GM19023 (cell line): ENCODE data around the gene KRT33B.
"Not testable (repeated sequence)": the region's sequence is repeated elsewhere in the genome, so short reads cannot be mapped to it uniquely, and the experiment has no call there.

Experiments used
- ATAC-seq: cut with Tn5 transposase; IDR thresholded peaks from one replicate; pipeline ENCODE4 v1.9.1; 2021; ENCODE audit warnings: mild to moderate bottlenecking, moderate library complexity; ENCODE audit not compliant: unreplicated experiment

The KRT33B gene

DNA sequence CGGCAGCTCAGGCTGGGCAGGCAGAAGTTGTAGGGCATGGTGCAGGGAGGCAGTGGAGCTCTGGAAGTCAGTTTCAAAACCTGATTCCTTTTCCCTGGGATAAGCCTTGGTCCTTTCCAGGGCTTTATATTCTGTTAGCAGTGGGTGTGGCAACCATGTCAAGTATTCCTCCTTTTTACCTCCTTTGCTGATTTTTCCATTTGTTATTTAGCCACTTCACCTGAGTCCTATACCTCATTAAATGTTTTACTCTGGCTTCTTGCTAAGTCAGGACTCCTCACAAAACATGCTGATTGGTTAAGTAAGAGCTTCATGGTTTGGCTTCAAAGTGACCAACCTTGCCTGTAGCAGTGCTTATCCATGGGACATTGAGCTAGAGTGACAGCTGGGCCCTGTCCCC is at the start of gene KRT33B:
Gene KRT33B (minus strand): TSS at position 101 of the 400 bp plus-strand sequence. CDS start 63 bp downstream, at position 38.
- ATAC-seq = no peak

DNA sequence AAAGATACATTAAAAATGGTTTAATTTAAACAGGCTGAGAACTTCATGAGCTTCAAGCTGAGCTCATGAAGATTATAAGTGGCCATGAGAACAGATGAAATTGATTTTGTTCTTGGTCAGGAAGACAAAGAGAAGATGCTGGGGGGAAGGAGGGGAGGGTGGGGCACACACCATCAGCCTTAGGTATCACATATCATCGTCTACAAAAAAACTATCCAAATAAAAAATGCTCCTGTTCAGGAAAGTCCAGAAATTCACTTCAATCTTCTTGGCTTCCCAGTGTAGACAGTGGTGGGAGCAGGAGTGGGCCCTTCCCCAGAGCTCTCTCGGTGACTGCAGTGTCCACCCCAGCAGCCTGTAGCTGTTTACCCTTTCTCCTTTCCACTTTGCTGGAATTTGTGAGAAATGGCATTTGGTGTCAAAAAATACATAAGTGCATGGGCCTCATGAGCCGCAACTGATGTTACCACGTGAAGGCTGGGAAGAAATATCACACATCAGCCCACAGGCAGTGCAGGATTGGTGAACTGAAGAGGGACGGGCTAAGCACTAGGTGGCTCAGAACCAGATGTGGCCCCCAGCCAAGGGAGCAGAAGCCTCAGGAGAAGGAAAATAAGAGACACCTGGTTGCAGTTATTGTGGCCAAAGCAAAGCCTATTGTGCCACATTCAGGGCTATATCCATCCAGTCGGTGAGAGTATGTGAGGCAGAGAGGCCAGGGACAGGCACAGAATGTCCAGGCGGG is 48.7 kb upstream of the KRT33B start:
- ATAC-seq = no peak

DNA sequence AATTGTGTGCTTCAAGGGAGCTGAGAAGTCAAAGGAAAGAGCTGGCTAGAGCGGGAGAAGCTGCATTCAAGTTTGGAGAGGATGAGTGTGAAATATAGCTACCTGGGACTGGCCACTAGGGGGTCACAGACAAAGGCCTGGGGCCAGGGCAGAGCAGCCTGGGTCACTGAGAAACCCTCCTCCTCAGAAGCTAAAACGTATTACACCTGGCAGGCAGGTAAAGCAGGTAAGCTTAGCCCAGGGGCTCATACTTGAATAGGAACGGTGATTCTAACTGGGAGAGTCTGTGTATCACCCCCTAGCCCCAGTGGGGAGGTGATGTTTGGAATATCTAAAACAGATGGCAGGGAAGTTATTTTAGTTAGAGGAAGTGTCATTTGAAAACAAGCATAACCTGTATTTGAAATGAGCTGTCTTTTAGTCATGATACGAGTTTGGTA is 48.0 kb upstream of the KRT33B start:
- ATAC-seq = no peak

DNA sequence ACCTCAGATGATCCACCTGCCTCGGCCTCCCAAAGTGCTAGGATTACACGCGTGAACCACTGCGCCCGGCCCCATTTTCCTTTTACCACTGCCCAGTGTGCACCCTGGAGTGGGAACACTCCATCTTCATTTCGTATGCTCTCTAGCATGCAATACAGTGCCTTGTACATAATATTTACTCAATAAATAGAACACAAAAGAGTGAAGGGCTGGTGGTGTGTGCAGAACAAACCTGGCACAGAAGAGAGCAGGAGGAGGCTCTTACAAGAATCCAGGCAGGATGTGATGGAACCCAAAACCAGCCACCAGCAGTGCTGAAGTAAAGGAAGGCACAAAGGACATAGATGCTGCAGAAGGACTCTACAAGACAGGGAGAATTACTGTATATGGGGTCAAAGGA is 47.5 kb upstream of the KRT33B start:
- no peak for ATAC-seq

DNA sequence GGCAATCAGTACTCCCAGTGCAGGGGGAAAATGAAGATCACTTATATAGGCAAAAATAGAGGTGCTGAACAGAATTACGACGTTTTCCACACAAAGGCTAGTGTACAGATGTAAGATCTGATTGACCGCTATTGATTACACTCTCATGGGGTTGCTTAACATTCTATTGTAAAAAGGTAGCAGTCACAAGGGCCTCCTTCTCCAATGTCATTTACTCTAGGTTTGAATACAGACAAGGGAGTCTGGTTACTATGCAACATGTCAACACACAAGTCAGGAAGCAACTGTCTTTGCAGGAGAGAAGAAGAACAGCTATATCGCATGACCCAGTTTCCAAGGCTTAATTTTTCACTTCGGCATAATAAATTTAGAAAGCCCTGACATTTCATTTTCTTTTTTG is 46.9 kb upstream of the KRT33B start:
- no peak for ATAC-seq

DNA sequence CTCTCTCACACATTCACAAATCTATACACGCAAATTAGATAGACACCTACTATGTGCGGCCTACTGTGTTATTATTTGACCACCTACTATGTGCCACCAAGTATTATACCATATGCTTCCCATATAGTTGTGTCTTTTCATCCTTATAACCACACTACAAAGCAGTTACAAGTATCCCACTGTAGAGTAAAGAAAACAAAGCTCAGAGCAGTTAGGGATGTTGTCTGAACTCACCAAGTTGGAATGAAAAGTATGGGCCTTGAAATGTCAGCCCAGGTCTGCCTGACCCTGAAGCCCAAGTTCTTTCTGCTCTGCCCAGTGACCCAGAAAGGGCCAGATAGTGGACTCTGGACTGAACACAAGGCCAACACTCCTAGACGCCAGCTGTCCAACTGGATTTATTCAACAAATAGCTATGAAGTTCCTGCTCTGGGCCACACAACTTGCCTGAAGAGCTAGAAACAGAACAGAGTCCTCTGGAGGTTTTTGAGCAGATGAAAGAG is 46.3 kb upstream of the KRT33B start:
- ATAC-seq = no peak

DNA sequence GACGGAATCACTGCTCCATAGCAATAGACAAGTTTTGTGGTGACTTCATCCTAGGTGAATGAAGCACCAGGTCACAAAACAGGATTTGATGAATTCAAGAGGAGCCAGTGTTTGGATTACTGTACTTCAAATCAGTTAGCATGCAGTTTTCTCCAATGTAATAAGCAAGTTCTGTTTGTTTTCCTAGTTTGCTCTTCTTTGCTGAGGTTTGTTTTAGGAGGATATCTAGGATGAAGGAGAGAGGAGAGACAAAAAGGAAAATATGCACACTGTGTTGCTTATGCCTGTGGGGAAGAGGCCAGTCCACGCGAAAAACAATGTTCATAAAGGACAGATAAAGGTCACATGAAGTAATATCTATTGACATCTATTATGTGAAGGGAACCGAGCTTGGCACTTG is 45.8 kb upstream of the KRT33B start:
- ATAC-seq = no peak

DNA sequence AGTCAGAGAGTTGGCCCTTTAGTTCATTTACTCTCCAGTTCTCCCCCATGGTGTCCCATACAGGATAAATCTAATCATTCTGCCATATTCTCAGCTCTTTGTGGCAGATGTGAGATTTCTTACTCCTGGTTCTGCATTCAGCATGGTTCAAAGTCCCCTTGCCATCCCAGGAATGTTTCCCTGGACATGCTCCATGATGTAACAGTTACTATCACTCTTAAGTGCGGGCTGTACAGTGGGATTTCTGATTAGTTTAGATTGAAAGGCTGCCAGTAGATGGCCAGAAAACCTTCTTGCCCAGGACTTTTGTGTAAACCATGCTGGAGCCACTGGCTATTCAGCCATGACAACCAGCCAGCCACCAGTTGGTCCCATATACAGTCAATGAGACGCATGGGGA is 44.4 kb upstream of the KRT33B start:
- no peak for ATAC-seq

DNA sequence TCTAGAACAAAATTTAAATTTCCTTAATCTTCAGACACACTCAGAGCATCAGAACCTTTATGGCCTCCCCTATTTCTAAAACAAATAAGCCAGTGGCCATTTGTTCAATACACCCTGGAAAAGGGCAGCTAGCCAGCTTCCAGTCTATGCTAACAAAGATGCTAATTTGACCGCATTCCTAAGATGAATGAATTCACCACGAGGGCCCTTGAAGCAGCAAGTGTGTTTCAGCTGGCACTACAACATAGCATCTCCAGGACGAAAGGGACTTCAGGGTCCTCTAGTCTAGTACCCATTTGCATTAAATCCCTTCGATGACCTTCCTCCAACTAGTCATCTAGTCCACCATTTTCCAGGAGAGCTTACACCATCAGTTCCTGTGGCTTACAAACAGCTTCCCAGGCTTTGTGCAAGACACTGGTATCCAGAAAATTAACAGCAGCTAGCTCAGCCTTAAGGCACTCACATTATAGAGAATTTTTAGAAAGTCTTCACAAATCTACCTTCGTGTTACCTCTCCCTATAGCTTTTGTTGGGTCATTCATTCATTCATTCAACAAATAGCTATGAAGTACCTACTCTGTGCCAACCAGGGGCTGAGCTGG is 43.8 kb upstream of the KRT33B start:
- no peak for ATAC-seq

DNA sequence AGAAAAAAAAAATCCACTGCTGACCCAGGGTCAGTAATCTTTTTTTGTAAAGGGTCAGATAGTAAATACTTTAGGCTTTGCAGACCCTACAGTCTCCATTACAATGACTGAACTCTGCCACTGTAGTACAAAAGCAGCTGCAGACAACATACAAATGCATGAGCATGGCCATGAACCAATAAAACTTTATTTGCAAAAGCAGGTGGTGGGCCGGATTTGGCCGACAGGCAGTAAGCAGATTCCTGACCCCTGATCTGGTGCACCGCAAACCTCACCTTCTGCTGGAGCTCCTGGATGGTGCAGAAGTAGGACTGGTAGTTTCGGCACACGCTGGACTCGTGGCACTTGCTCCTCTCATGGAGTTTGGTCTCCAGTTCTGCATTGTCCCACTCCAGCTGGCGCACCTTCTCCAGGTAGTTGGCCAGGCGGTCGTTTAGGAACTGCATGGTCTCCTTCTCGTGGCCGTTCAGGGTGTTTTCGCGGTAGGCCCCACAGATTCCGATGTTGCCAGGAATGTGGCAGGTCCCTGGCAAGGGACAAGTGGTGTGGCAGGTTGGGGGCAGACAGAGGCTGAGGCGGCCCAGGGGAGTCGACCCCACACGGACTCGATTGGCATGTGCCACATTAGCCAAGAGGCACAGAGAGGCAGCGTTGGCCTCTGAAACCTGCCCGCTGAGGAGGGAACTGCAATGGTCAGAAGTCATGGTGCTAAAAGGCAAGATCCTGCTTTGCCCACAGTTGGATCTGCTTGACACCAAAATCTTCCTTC is 41.6 kb upstream of the KRT33B start:
- no peak for ATAC-seq

DNA sequence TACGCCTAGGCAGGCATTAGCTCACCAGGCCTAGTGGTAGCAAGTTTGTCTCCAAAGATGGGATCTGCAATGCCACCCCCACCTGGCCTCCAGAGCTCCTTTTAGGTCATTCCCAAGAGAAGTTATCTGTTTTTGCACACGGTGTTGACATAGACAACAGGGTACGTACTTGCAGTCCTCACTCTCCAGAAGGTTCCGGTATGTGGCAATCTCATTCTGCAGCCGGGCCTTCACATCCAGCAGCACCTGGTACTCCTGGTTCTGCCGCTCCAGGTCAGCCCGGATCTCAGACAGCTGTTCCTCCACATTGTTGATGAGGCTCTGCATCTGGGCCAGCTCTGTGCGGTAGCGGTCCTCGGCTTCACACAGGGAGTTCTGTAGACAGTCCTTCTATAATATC is 37.6 kb upstream of the KRT33B start:
- no peak for ATAC-seq

DNA sequence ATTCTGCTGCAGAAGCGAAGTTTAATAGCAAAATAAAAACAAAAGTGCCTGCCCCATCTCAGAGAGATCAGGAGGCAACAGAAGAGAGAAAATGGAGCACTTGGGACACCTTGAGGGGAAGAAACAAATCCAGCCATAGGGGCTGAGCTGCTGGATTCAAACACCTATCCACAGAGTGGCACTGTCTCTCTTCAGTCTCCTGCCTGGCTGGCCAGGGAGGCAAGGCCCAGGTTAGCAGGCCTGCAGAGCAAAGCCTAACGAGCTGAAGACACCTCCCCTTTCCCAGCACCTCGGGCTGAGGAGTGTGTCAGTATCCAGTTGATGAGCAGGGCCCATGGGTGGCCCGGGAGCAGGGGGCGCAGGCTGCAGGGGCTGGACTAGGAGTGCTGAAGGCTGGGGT is 36.6 kb upstream of the KRT33B start:
- ATAC-seq = no peak

DNA sequence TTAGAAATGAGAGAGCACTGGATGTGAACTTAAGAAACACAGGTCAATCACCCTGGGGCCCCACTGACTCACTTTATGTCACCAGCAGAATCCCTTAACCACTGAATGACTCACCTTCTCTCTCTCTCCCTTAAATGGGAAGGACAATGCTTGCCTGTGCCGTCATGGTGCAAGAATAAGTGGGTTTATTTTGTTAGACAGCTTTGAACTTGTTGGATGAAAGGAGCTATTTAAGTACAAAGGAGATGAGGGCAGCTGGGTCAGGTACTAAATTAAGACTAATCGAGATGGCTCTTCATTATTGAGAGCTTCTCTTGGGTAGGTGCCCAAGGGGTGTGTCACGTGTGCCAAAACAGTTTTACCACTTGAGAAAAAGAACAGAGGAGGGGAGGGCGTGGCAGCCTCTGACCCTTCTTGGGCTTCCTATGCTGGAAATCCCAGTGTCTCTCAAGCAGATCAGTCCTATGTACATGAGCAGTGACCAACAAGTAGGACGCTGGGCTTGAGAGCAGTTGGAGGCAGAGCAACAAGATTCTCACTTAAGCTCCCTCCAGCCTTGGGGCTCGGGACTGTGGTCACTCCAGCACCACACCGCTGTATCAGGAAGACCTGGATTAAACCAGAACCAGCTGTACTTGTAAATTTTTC is 34.5 kb upstream of the KRT33B start:
- no peak for ATAC-seq

DNA sequence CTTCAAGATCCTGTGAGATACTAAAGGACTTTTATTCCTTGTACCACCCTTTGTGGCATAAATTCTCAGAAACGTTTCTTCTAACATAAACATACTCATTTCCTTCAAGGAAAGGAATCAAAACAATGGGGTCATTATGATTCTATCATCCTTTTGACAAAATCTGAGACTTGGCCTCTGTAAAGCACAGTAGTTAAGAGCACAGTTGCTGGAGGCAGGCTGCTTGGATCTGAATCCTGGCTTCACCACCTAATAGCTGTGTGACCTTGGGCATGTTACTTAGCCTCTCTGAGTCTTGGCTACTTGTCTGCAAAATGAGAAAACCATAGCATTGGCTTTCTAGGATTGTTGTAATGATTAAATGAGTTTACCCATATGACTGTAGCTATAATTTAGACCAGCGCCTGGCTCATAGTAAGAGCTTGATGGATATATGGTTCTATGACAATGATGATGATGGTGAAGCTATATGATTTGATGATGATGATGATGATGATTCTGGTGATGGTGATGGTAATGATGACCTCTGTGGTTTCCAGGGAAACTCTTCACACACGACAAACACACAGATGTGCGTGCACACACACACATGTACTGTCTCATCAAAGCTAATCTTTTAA is 33.9 kb upstream of the KRT33B start:
- no peak for ATAC-seq

DNA sequence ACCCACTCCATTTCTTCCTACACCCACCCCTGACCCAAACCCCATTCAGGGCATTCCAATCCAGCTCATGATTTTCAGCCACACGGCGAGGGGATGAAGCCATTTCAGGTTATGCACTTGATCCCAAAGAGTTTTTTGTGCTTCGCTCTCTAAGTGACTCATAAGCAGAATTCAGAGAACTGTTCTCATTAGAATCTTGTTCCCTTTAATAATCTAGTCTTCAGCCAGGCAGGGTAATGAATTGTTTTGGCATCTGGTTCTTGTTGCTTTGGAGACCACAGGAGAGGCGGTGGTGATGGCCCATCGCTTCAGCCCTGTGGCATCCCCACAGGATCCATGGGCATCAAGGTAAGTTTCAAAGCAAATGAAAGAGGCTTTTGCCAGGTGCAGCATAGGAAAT is 32.5 kb upstream of the KRT33B start:
- ATAC-seq = no peak

DNA sequence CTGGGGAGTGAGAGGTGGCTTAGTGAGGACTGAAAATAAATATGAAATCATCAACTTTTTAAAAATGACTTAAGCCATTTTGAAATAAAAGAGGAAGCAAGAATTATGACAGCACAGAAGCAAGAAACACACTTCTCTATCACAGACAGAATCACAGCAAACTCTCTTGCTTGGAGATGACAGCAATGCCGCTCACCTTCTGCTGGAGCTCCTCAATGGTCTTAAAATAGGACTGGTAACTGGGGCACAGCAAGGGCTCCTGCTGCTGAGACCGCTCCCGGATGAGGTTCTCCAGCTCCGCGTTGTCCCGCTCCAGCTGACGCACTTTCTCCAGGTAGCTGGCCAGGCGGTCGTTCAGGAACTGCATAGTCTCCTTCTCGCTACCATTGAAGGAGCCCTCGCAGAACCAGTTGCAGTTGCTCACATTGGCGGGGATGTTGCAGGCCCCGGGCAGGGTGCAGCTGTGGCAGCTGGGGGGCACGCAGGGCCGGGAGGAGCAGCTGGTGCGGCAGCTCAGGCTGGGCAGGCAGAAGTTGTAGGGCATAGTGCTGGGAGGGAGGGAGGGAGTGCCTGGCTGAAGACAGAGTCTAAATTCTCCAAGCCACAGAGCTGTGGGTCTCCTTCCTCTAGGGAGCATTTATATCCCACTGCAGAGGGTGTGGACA is 27.5 kb upstream of the KRT33B start, which contains the start of gene KRT31:
Gene KRT31 (minus strand): TSS at position 613 of the 665 bp plus-strand sequence. CDS start 69 bp downstream, at position 544.
- no peak for ATAC-seq

DNA sequence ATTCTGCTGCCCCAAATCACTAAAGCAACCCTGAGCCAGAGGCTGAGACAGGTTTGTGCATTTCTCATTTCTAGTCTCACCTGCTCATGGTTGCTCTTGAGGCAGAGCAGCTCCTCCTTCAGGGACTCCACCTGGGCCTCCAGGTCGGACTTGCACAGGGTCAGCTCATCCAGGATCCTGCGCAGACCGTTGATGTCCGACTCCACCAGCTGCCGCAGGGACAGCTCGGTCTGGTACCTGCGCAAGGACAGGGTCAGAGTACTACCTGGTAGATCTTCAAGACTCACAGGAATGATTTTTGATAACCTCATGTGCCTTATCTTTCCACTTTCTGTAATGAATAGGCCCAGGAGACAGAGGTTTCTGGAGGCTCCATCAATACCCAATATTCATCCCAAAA is 26.7 kb upstream of the KRT33B start:
- no peak for ATAC-seq

DNA sequence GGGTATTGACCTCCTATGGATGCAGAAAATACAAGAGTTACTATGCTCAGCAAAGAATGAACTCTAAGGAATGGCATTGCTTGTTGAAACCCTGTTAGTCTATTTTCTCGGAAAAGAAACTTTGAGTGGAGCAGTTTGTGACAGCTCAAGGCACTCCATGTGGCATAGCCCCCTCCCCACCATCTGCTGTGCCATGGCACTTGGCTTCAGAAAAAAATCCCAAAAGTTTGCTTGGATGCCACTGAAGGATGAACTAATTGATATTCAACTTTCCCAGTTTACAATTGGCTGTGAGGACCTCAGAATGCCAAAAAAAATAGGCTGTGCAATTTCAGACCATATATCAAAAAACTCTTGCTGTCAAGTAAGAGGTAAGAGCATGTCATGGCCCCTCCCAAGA is 26.0 kb upstream of the KRT33B start:
- no peak for ATAC-seq

DNA sequence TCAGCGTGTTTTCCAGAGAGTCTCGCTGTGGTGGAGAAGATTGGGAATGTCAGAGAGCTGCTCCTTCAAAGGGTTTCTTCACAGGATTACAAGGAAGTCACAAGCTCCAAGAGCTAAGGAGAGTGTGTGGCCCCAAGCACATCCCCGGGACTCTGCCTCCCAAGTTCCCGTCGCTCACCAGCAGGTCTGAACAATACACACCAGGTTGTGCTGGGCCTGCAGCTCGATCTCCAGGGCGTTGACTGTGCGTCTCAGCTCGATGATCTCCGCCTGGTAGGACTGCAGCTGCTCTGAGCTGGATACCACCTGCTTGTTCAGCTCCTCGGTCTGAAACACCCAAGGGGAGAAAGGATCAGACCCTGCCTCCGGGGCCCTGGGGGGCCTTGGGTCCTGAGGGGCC is 25.4 kb upstream of the KRT33B start:
- not testable (repeated sequence) for ATAC-seq
